ENCODE data around the gene PTRH1. TPM values are rescaled to one million over a fixed set of nuclear protein-coding genes. Genes with fewer than 3 reads are reported as not detected.

PTRH1 gene
- total RNA-seq, 1 experiment from 2014 or later, result 21.8 TPM

DNA sequence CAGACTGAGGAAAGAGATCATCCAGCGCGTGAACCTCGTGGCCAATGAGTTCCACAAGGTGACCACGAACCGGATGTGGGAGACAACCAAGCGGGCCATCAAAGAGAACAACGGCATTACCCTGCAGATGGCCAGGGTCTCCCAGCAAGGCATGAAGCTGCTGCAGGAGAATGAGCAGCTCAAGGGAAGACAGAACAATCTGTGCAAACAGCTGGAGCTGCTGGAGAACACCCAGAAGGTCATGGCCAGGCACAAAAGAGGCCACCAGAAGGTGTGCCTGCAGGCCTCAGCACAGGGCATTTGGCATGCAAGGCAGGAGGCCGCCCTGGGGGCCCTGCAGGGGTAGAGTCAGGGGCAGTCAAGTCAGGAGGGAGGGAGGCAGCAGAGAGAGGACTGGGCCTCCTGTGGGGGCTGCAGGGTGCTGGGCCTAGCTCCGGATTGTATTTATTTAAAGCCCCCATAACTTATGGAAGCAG is 4.2 kb downstream of the PTRH1 start:
- H3K27ac ChIP-seq (ENCODE audit: low read depth, low read length), result no peak overlapping the region
- ChIA-PET CTCF (no interaction called here), RAD21 (ENCODE audit: low non-redundant PET in 1 of 2, low total read pairs in 2 of 2, uncharacterized antibody in 2 of 2, unreplicated experiment in 2 of 2) (no interaction called here), POLR2A (no interaction called here)
- DNase-seq (ENCODE audit: low read depth, low spot score) (no peak), ATAC-seq (no peak)
- peaks cover 0 to 4% of the 10 kb centered on the region in 2 experiments; a peak in 1 of 4 replicates for H3K36me3 ChIP-seq (ENCODE audit: control insufficient read depth in 1 of 2, insufficient read depth in 2 of 2, low read length in 2 of 2)
- TF ChIP-seq ZNF274 (IDR thresholded peaks at IDR 0.05; ENCODE audit: low read depth, low read length), result no peak
- TF ChIP-seq EGR1 (IDR thresholded peaks at IDR 0.05; ENCODE audit: low read depth), result no peak
- no peak for TF ChIP-seq CEBPB (IDR thresholded peaks at IDR 0.05; ENCODE audit: low read depth)
- TF ChIP-seq EZH2 (IDR thresholded peaks at IDR 0.05), result no peak
- TF ChIP-seq FOSL1 (IDR thresholded peaks at IDR 0.05; ENCODE audit: low read depth), result no peak
- TF ChIP-seq SP1 (IDR thresholded peaks at IDR 0.05; ENCODE audit: low read depth), result no peak
- H3K4me3 ChIP-seq (replicated peaks in 1 of 2; ENCODE audit: low read depth in 1 of 2, low read length in 2 of 2), result no peak overlapping the region
- no peaks in the 10 kb centered on the region for H3K27me3 ChIP-seq (ENCODE audit: insufficient read depth, low read length)
- intact Hi-C loops (cut with micrococcal nuclease), result no loop called here
- no peak overlapping the region for H3K4me2 ChIP-seq (ENCODE audit: low read length)
- H3K9me2 ChIP-seq (ENCODE audit: insufficient read depth), result no peaks in the 10 kb centered on the region
- peaks cover 12 to 28% of the 10 kb centered on the region in 2 experiments for H3K4me1 ChIP-seq (ENCODE audit: control insufficient read depth in 1 of 2, insufficient read depth in 2 of 2, low read length in 2 of 2)
- no peak overlapping the region for H2AFZ ChIP-seq (ENCODE audit: low read depth, low read length, poor library complexity, severe bottlenecking)
- no peaks in the 10 kb centered on the region for H4K20me1 ChIP-seq (ENCODE audit: insufficient read depth)
- H3K9me3 ChIP-seq (ENCODE audit: control insufficient read depth in 1 of 2, insufficient read depth in 1 of 2, low read depth in 1 of 2, low read length in 2 of 2), result no peaks in the 10 kb centered on the region
- BruUV-seq (replicated peaks), result no TSS peak
- no peak overlapping the region for H3K9ac ChIP-seq (ENCODE audit: low read length)
- H3K79me2 ChIP-seq (ENCODE audit: insufficient read depth, low read length), result peaks cover 13% of the 10 kb centered on the region

DNA sequence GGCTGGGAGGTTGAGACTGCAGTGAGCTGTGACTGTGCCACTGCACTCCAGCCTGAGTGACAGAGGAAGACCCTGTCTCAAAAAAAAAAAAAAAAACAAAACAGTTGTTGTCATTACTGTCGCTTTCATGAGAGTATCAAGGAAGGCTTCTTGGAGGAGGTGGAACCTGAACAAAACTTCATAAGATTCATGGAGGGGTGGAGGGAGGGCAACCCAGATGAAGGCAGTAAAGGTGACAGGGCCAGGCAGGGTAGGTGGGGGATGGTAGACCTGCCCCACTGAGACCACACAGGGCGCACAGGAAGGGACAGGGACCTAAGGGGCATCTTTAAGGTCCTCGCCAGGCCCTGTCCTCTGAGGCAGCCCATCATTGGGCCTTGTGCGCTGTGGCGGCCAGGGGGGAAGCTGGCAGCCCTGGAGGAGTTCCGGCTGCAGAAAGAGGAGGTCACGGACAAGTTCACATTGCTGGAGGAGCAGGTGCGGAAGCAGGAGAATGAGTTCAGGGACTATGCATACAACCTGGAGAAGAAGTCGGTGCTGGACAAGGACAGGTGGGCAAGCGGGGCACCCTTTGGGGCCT is 5.2 kb downstream of the PTRH1 start:
- no peaks in the 10 kb centered on the region for H3K9me3 ChIP-seq (ENCODE audit: control insufficient read depth in 1 of 2, insufficient read depth in 1 of 2, low read depth in 1 of 2, low read length in 2 of 2)
- H3K36me3 ChIP-seq (ENCODE audit: control insufficient read depth in 1 of 2, insufficient read depth in 2 of 2, low read length in 2 of 2), result peaks cover 0 to 4% of the 10 kb centered on the region in 2 experiments; a peak in 1 of 4 replicates
- H3K9me2 ChIP-seq (ENCODE audit: insufficient read depth), result no peaks in the 10 kb centered on the region
- ChIA-PET POLR2A (no interaction called here), RAD21 (ENCODE audit: low non-redundant PET in 1 of 2, low total read pairs in 2 of 2, uncharacterized antibody in 2 of 2, unreplicated experiment in 2 of 2) (no interaction called here), CTCF (no interaction called here)
- DNase-seq (ENCODE audit: low read depth, low spot score) (no peak), ATAC-seq (no peak)
- peaks cover 13% of the 10 kb centered on the region for H3K79me2 ChIP-seq (ENCODE audit: insufficient read depth, low read length)
- H3K4me2 ChIP-seq (ENCODE audit: low read length), result no peak overlapping the region
- TF ChIP-seq FOSL1 (IDR thresholded peaks at IDR 0.05; ENCODE audit: low read depth) (no peak), EGR1 (IDR thresholded peaks at IDR 0.05; ENCODE audit: low read depth) (no peak), ZNF274 (IDR thresholded peaks at IDR 0.05; ENCODE audit: low read depth, low read length) (no peak), JUND (IDR thresholded peaks at IDR 0.05) (no peak), CBX3 (IDR thresholded peaks at IDR 0.05; ENCODE audit: low read depth) (no peak), EZH2 (IDR thresholded peaks at IDR 0.05) (no peak), POLR2A (IDR thresholded peaks at IDR 0.05; ENCODE audit: borderline replicate concordance, extremely low read depth, insufficient read depth, insufficient read length) (no peak), ZFX (IDR thresholded peaks at IDR 0.05) (no peak), SIN3A (IDR thresholded peaks at IDR 0.05; ENCODE audit: low read depth) (no peak)
- TF ChIP-seq, protein P1, sequence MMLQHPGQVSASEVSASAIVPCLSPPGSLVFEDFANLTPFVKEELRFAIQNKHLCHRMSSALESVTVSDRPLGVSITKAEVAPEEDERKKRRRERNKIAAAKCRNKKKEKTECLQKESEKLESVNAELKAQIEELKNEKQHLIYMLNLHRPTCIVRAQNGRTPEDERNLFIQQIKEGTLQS (IDR thresholded peaks at IDR 0.05), result no peak
- BruUV-seq (replicated peaks), result no TSS peak
- H4K20me1 ChIP-seq (ENCODE audit: insufficient read depth), result no peaks in the 10 kb centered on the region
- intact Hi-C loops (cut with micrococcal nuclease), result no loop called here
- no peak overlapping the region for H3K27ac ChIP-seq (ENCODE audit: low read depth, low read length)
- no peaks in the 10 kb centered on the region for H3K27me3 ChIP-seq (ENCODE audit: insufficient read depth, low read length)
- no peak overlapping the region for H3K9ac ChIP-seq (ENCODE audit: low read length)
- no peak overlapping the region for H3K4me3 ChIP-seq (replicated peaks in 1 of 2; ENCODE audit: low read depth in 1 of 2, low read length in 2 of 2)
- H2AFZ ChIP-seq (ENCODE audit: low read depth, low read length, poor library complexity, severe bottlenecking), result no peak overlapping the region
- peaks cover 12 to 24% of the 10 kb centered on the region in 2 experiments for H3K4me1 ChIP-seq (ENCODE audit: control insufficient read depth in 1 of 2, insufficient read depth in 2 of 2, low read length in 2 of 2)
